Subcutaneous adipose tissue (tissue), 4 donors: ENCODE data around the gene C6orf52. TPM values are rescaled to one million over a fixed set of nuclear protein-coding genes. Genes with fewer than 3 reads are reported as not detected.

ENCODE experiments used
- total RNA-seq, 4 donors: library from RNA; depleted of rRNA; stranded (reverse); fragments of >200 nt; gene quantifications; one replicate each; pipeline ENCODE4 v1.1.0, GENCODE V29; 2016
- TF ChIP-seq, protein P1 (sequence below): fragments of 450-650 bp; IDR thresholded peaks from one replicate; pipeline ENCODE4 v1.5.1; 2016; ENCODE audit warnings: low read depth, mild to moderate bottlenecking, control low read depth, antibody characterized with exemption, moderate library complexity

Gene C6orf52
- total RNA-seq, 4 donors from 2014 or later: 1.3 TPM; not detected in 3

DNA sequence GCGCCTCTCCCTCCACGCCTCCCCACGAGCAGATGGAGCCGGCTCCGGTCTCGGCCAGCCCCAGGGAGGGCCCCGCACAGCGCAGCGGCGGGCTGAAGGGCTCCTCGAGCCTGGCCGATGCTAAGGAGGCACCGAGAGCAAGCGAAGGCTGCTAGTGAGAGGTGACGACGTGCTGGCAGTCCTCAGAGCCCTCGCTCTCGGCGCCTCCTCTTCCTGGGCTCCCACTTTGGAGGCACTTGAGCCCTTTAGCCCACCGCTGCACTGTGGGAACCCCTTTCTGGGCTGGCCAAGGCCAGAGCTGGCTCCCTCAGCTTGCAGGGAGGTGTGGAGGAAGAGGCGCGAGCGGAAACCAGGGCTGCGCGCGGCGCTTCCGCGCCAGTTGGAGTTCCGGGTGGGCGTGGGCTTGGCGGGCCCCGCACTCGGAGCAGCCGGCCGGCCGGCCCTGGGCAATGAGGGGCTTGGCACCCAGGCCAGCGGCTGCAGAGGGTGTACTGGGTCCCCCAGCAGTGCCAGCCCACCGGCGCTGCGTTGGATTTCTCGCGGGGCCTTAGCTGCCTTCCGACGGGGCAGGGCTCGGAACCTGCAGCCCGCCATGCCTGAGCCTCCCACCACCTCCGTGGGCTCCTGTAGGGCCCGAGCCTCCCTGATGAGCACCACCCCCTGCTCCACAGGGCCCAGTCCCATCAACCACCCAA, 26.0 kb upstream of the C6orf52 start:
- TF ChIP-seq, protein P1, sequence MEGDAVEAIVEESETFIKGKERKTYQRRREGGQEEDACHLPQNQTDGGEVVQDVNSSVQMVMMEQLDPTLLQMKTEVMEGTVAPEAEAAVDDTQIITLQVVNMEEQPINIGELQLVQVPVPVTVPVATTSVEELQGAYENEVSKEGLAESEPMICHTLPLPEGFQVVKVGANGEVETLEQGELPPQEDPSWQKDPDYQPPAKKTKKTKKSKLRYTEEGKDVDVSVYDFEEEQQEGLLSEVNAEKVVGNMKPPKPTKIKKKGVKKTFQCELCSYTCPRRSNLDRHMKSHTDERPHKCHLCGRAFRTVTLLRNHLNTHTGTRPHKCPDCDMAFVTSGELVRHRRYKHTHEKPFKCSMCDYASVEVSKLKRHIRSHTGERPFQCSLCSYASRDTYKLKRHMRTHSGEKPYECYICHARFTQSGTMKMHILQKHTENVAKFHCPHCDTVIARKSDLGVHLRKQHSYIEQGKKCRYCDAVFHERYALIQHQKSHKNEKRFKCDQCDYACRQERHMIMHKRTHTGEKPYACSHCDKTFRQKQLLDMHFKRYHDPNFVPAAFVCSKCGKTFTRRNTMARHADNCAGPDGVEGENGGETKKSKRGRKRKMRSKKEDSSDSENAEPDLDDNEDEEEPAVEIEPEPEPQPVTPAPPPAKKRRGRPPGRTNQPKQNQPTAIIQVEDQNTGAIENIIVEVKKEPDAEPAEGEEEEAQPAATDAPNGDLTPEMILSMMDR: no peak

GRCh38 chr6:10719964-10720264, 25.5 kb upstream of the C6orf52 start:
- TF ChIP-seq, protein P1: no peak

GRCh38 chr6:10719296-10719963, 25.0 kb upstream of the C6orf52 start:
- TF ChIP-seq, protein P1: no peak

- TF ChIP-seq, protein P1: no peak
Observed at GRCh38 chr6:10713962-10714361, 19.5 kb upstream of the C6orf52 start.

GRCh38 chr6:10696655-10697054, 2.2 kb upstream of the C6orf52 start:
- TF ChIP-seq, protein P1: no peak

DNA sequence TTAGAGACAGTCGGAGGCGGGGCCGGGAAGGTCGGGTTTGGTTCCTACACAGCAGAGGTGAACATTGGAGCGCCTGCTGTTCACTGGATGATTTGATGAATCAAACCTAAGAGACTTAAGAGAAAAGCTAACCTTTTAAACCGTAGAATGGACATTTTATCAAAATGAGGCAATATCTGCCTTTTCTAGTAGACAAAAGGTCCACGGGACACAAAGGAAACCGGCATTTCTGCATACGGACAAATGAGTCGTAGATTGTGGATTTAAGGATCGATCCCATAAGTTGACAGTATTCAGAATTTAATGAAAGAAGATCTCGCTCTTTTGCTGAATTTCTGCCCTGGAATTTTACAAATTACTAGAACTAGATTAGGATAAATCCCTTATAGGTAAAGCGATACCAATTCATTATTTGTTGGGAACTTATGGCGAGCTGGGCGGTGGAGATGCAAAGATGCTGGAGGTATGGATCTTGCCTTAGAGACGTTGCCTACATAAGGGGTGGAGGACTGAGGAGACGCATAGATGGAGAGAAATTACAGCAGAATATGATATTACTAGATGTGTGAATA, 756 bp upstream of the C6orf52 start:
- TF ChIP-seq, protein P1: no peak

GRCh38 chr6:10692965-10693538, 1.4 kb downstream of the C6orf52 start:
- TF ChIP-seq, protein P1: no peak
